HG02981 (cell line): ENCODE results near the gene CHL1.
A peak's percentile ranks its signal among the peaks of the same experiment; 100 is the strongest.

Experiments
- ATAC-seq: cut with Tn5 transposase; IDR thresholded peaks from one replicate; pipeline ENCODE4 v1.9.1; 2021; ENCODE audit warnings: mild to moderate bottlenecking, moderate library complexity; ENCODE audit not compliant: unreplicated experiment

Gene CHL1

GRCh38 chr3:332701-333100 lies 136.1 kb downstream of the CHL1 start:
- no peak for ATAC-seq

GRCh38 chr3:335240-335639 lies 138.7 kb downstream of the CHL1 start:
- ATAC-seq, result no peak

GRCh38 chr3:339351-339750 lies 142.8 kb downstream of the CHL1 start:
- no peak for ATAC-seq

- no peak for ATAC-seq
Observed at GRCh38 chr3:341998-342397, 145.4 kb downstream of the CHL1 start.

- no peak for ATAC-seq
Observed at GRCh38 chr3:346186-346585, 149.6 kb downstream of the CHL1 start.

GRCh38 chr3:347581-347980 lies 151.0 kb downstream of the CHL1 start:
- ATAC-seq, result no peak

GRCh38 chr3:350871-351371 lies 154.4 kb downstream of the CHL1 start:
- no peak for ATAC-seq

- no peak for ATAC-seq
Observed at GRCh38 chr3:352599-352998, 156.0 kb downstream of the CHL1 start.

- ATAC-seq, result no peak
Observed at GRCh38 chr3:353191-353739, 156.7 kb downstream of the CHL1 start.

GRCh38 chr3:354432-354831 lies 157.9 kb downstream of the CHL1 start:
- peak; percentile 56 for ATAC-seq

GRCh38 chr3:355622-356021 lies 159.1 kb downstream of the CHL1 start:
- ATAC-seq, result peak; percentile 54

- ATAC-seq, result no peak
Observed at GRCh38 chr3:356952-357351, 160.4 kb downstream of the CHL1 start.

GRCh38 chr3:359672-360071 lies 163.1 kb downstream of the CHL1 start:
- ATAC-seq, result peak; percentile 65

- ATAC-seq, result no peak
Observed at GRCh38 chr3:362681-363338, 166.2 kb downstream of the CHL1 start.

GRCh38 chr3:364287-364686 lies 167.7 kb downstream of the CHL1 start:
- no peak for ATAC-seq

- ATAC-seq, result peak; percentile 74
Observed at GRCh38 chr3:365268-365667, 168.7 kb downstream of the CHL1 start.

GRCh38 chr3:366253-366652 lies 169.7 kb downstream of the CHL1 start:
- peak; percentile 51 for ATAC-seq

GRCh38 chr3:373193-373779 lies 176.7 kb downstream of the CHL1 start:
- no peak for ATAC-seq

GRCh38 chr3:374459-374858 lies 177.9 kb downstream of the CHL1 start:
- no peak for ATAC-seq

- peak; percentile 74 for ATAC-seq
Observed at GRCh38 chr3:377158-377561, 180.6 kb downstream of the CHL1 start.

GRCh38 chr3:380801-381200 lies 184.2 kb downstream of the CHL1 start:
- no peak for ATAC-seq

- ATAC-seq, result no peak
Observed at GRCh38 chr3:385151-385550, 188.6 kb downstream of the CHL1 start.
